Measurements from ENCODE around the gene TAL2.
"Not testable (repeated sequence)": the region's sequence is repeated elsewhere in the genome, so short reads cannot be mapped to it uniquely, and the experiment has no call there.

Gene TAL2

GRCh38 chr9:105676351-105676923 is 14.2 kb downstream of the TAL2 start:
- DNase-seq, result no peak

GRCh38 chr9:105678163-105678562 is 15.9 kb downstream of the TAL2 start:
- no peak for DNase-seq

- DNase-seq, result no peak
Observed at GRCh38 chr9:105678781-105679180, 16.5 kb downstream of the TAL2 start.

GRCh38 chr9:105679257-105680022 is 17.2 kb downstream of the TAL2 start:
- DNase-seq, result no peak

- DNase-seq, result no peak
Observed at GRCh38 chr9:105681313-105681712, 19.1 kb downstream of the TAL2 start.

GRCh38 chr9:105681724-105682123 is 19.5 kb downstream of the TAL2 start:
- DNase-seq, result no peak

- DNase-seq, result no peak
Observed at GRCh38 chr9:105683688-105684275, 21.5 kb downstream of the TAL2 start.

- no peak for DNase-seq
Observed at GRCh38 chr9:105686936-105687335, 24.7 kb downstream of the TAL2 start.

GRCh38 chr9:105690742-105691141 is 28.5 kb downstream of the TAL2 start:
- no peak for DNase-seq

- DNase-seq, result no peak
Observed at GRCh38 chr9:105693435-105694189, 31.4 kb downstream of the TAL2 start.

- DNase-seq, result peak; percentile 86
Observed at GRCh38 chr9:105694190-105694847, 32.1 kb downstream of the TAL2 start, which contains the start of gene TMEM38B. TMEM38B (plus strand) TSS chr9:105694541; CDS start chr9:105694661, 120 bp downstream.

- DNase-seq, result peak; percentile 69
Observed at GRCh38 chr9:105694848-105695581, 32.8 kb downstream of the TAL2 start.

GRCh38 chr9:105696219-105696793 is 34.0 kb downstream of the TAL2 start:
- DNase-seq, result no peak

GRCh38 chr9:105697871-105698270 is 35.6 kb downstream of the TAL2 start:
- no peak for DNase-seq

- DNase-seq, result no peak
Observed at GRCh38 chr9:105698348-105698870, 36.2 kb downstream of the TAL2 start.

- DNase-seq, result no peak
Observed at GRCh38 chr9:105700668-105701067, 38.4 kb downstream of the TAL2 start.

GRCh38 chr9:105701145-105701544 is 38.9 kb downstream of the TAL2 start:
- no peak for DNase-seq

GRCh38 chr9:105702207-105702606 is 40.0 kb downstream of the TAL2 start:
- no peak for DNase-seq

- DNase-seq, result not testable (repeated sequence)
Observed at GRCh38 chr9:105703638-105704037, 41.4 kb downstream of the TAL2 start.

GRCh38 chr9:105706156-105706555 is 43.9 kb downstream of the TAL2 start:
- no peak for DNase-seq

- no peak for DNase-seq
Observed at GRCh38 chr9:105708405-105708804, 46.1 kb downstream of the TAL2 start.
